H1 (cell line): ENCODE measurements around the gene RGL3. TPM values are rescaled to one million over a fixed set of nuclear protein-coding genes. Genes with fewer than 3 reads are reported as not detected.
"Not testable (repeated sequence)": the region's sequence is repeated elsewhere in the genome, so short reads cannot be mapped to it uniquely, and the experiment has no call there.

Source experiments
- CTCF ChIA-PET: fragments of 300-600 bp; sonication (Branson Sonifier 250); formaldehyde crosslinking; loops from one replicate; lab custom pipeline; 2021; ENCODE audit not compliant: partially characterized antibody; lab: Charles Lee
- POLR2A ChIA-PET: fragments of 300-600 bp; sonication (Branson Sonifier 250); formaldehyde crosslinking; loops from one replicate; lab custom pipeline; 2021; ENCODE audit warnings: inconsistent platforms; ENCODE audit not compliant: partially characterized antibody; lab: Charles Lee
- DNase-seq, 2 experiments: peaks; one replicate each; pipeline versions ENCODE4 v3.0.0 to v3.0.0-alpha.2; 2010 to 2022; ENCODE audit warnings: low spot score in 2 of 2, low read depth in 1 of 2, mixed read lengths in 1 of 2
- FAIRE-seq: peaks from 2 replicates; lab custom pipeline; 2011; peaks lifted over from hg19 to GRCh38; lab: Jason Lieb, UNC
- H2AFZ ChIP-seq: 2 replicates; pipeline ENCODE4 v1.8.1; 2012; ENCODE audit warnings: low read length, inconsistent platforms
- H2AK5ac ChIP-seq: 2 replicates; pipeline ENCODE4 v1.6.1; 2013; ENCODE audit warnings: low read depth, low read length
- H2BK120ac ChIP-seq: replicated peaks from 2 replicates; pipeline ENCODE3; 2013; ENCODE audit warnings: low read depth, low read length, inconsistent platforms
- H2BK12ac ChIP-seq: 2 replicates; pipeline ENCODE4 v1.6.1; 2013; ENCODE audit warnings: low read depth, low read length
- H2BK15ac ChIP-seq: 2 replicates; pipeline ENCODE4 v1.6.1; 2013; ENCODE audit warnings: low read length
- H2BK20ac ChIP-seq: 2 replicates; pipeline ENCODE4 v1.6.1; 2013; ENCODE audit warnings: low read length
- H2BK5ac ChIP-seq: 2 replicates; pipeline ENCODE4 v1.6.1; 2013; ENCODE audit warnings: low read depth, low read length
- H3K14ac ChIP-seq: 2 replicates; pipeline ENCODE4 v1.6.1; 2013; ENCODE audit warnings: inconsistent platforms; ENCODE audit not compliant: insufficient read length
- H3K18ac ChIP-seq: 2 replicates; pipeline ENCODE4 v1.6.1; 2013; ENCODE audit warnings: low read length; ENCODE audit errors: extremely low read depth
- H3K23ac ChIP-seq: 2 replicates; pipeline ENCODE4 v1.6.1; 2013; ENCODE audit warnings: inconsistent platforms; ENCODE audit not compliant: insufficient read length
- H3K23me2 ChIP-seq: 2 replicates; pipeline ENCODE4 v1.6.1; 2013; ENCODE audit warnings: low read depth, low read length
- H3K27ac ChIP-seq: 2 replicates; pipeline ENCODE4 v1.6.1; 2011; ENCODE audit warnings: low read depth, low read length, inconsistent platforms
- H3K27me3 ChIP-seq, 4 experiments: replicated peaks in 1 of 4; 1 replicate in 1 of 4; 2 replicates in 3 of 4; pipeline versions ENCODE4 v1.6.1 to v1.8.1; 2011 to 2013; ENCODE audit warnings: low read length in 3 of 4, mild to moderate bottlenecking in 3 of 4, inconsistent platforms in 2 of 4, mixed read lengths in 2 of 4, moderate library complexity in 1 of 4; ENCODE audit not compliant: control insufficient read depth in 3 of 4, insufficient read depth in 3 of 4; ENCODE audit errors: extremely low read depth in 1 of 4
- H3K36me3 ChIP-seq, 4 experiments: 2 replicates each; pipeline versions ENCODE4 v1.6.1 to v1.8.1; 2011 to 2013; ENCODE audit warnings: mild to moderate bottlenecking in 4 of 4, low read length in 3 of 4, moderate library complexity in 2 of 4, control low read depth in 1 of 4, inconsistent platforms in 1 of 4; ENCODE audit not compliant: insufficient read depth in 4 of 4, control insufficient read depth in 2 of 4
- H3K4ac ChIP-seq: replicated peaks from 2 replicates; pipeline ENCODE3; 2013; ENCODE audit warnings: low read length, low read depth, mixed read lengths, inconsistent platforms; ENCODE audit not compliant: insufficient read length
- H3K4me1 ChIP-seq, 4 experiments: replicated peaks in 1 of 4; 1 replicate in 1 of 4; 2 replicates in 3 of 4; pipeline versions ENCODE4 v1.6.1 to v1.8.1; 2011 to 2013; ENCODE audit warnings: low read length in 3 of 4, inconsistent platforms in 2 of 4, mixed read lengths in 1 of 4; ENCODE audit not compliant: insufficient read depth in 4 of 4, control insufficient read depth in 3 of 4
- H3K4me2 ChIP-seq, 2 experiments: 2 replicates each; pipeline versions ENCODE4 v1.6.1 to v1.8.1; 2011 to 2013; ENCODE audit warnings: low read depth in 2 of 2, low read length in 2 of 2, control low read depth in 1 of 2, inconsistent platforms in 1 of 2, mild to moderate bottlenecking in 1 of 2; ENCODE audit not compliant: insufficient read depth in 1 of 2
- H3K4me3 ChIP-seq, 4 experiments: fragments of 200-600, 300-600 bp in 1 of 4; sonication (generic), shearing (Covaris generic), sonication (Bioruptor Twin) in 1 of 4; 2 replicates each; pipeline versions ENCODE4 v1.5.1 to v1.8.1; 2011 to 2016; ENCODE audit warnings: low read length in 4 of 4, low read depth in 3 of 4, control low read depth in 2 of 4, inconsistent platforms in 2 of 4, mild to moderate bottlenecking in 2 of 4, mixed read lengths in 1 of 4, moderate library complexity in 1 of 4; ENCODE audit not compliant: insufficient read depth in 2 of 4; ENCODE audit errors: extremely low read depth in 1 of 4
- H3K56ac ChIP-seq: replicated peaks from 2 replicates; pipeline ENCODE3; 2013; ENCODE audit warnings: low read depth, mild to moderate bottlenecking, mixed read lengths, low read length, inconsistent platforms; ENCODE audit not compliant: insufficient read length
- H3K79me1 ChIP-seq: 2 replicates; pipeline ENCODE4 v1.6.1; 2013; ENCODE audit warnings: low read depth, low read length, control low read depth
- H3K79me2 ChIP-seq, 2 experiments: 2 replicates each; pipeline versions ENCODE4 v1.6.1 to v1.8.1; 2012 to 2013; ENCODE audit warnings: low read length in 2 of 2, mild to moderate bottlenecking in 2 of 2, inconsistent platforms in 1 of 2; ENCODE audit not compliant: insufficient read depth in 2 of 2, control insufficient read depth in 1 of 2
- H3K9ac ChIP-seq, 4 experiments: replicated peaks in 1 of 4; 1 replicate in 1 of 4; 2 replicates in 3 of 4; pipeline versions ENCODE4 v1.6.1 to v1.8.1; 2011 to 2013; ENCODE audit warnings: low read depth in 3 of 4, low read length in 3 of 4, control low read depth in 2 of 4, mild to moderate bottlenecking in 2 of 4, moderate library complexity in 2 of 4, inconsistent platforms in 1 of 4; ENCODE audit errors: extremely low read depth in 1 of 4
- H3K9me3 ChIP-seq, 2 experiments: 2 replicates each; pipeline versions ENCODE4 v1.6.1 to v1.8.1; 2012 to 2013; ENCODE audit warnings: mild to moderate bottlenecking in 2 of 2, moderate library complexity in 2 of 2, control low read depth in 1 of 2, inconsistent platforms in 1 of 2, low read depth in 1 of 2, low read length in 1 of 2, mixed read lengths in 1 of 2; ENCODE audit not compliant: insufficient read depth in 2 of 2
- H4K20me1 ChIP-seq, 2 experiments: replicated peaks in 1 of 2; 2 replicates each; pipeline versions ENCODE3 to v1.8.1; 2011 to 2013; ENCODE audit warnings: inconsistent platforms in 2 of 2, low read length in 2 of 2, mild to moderate bottlenecking in 1 of 2; ENCODE audit not compliant: insufficient read depth in 2 of 2, control insufficient read depth in 1 of 2
- H4K5ac ChIP-seq: 2 replicates; pipeline ENCODE4 v1.6.1; 2013; ENCODE audit warnings: low read length, low read depth, mixed read lengths, inconsistent platforms; ENCODE audit not compliant: insufficient read length
- H4K8ac ChIP-seq: 2 replicates; pipeline ENCODE4 v1.8.0; 2013; ENCODE audit warnings: mild to moderate bottlenecking, moderate library complexity, low read length, inconsistent platforms; ENCODE audit not compliant: insufficient read depth; ENCODE audit errors: extremely low read depth
- H4K91ac ChIP-seq: replicated peaks from 2 replicates; pipeline ENCODE3; 2013; ENCODE audit warnings: low read length, mixed read lengths, inconsistent platforms; ENCODE audit not compliant: insufficient read length
- WGBS, 2 experiments: shearing (Covaris generic) in 1 of 2; methylation state at CpG; one replicate each; pipeline versions ENCODE4 v1.1.6 to v1.1.7; 2013 to 2015; ENCODE audit warnings: low lambda C conversion rate in 2 of 2, mixed read lengths in 2 of 2, inconsistent platforms in 1 of 2, low coverage in 1 of 2, missing lambda C conversion rate in 1 of 2; ENCODE audit not compliant: insufficient replicate concordance in 2 of 2, insufficient coverage in 1 of 2, insufficient read length in 1 of 2; ENCODE audit errors: extremely low coverage in 1 of 2, missing lambda C conversion rate in 1 of 2; 5-methylcytosine and 5-hydroxymethylcytosine counted together
- polyA plus RNA-seq, 7 experiments: library from polyadenylated mRNA; depleted of rRNA in 3 of 7; stranded (reverse) in 5 of 7; unstranded in 2 of 7; fragments of >200 nt in 5 of 7; fragments of 200-250 nt in 2 of 7; gene quantifications; 1 replicate in 5 of 7; 2 replicates in 1 of 7; 4 replicates in 1 of 7; pipeline versions ENCODE4 v1.2.1 to v1.2.3, GENCODE V29; 2011 to 2013; ENCODE audit warnings: missing spikeins in 2 of 7, mixed read lengths in 2 of 7
- total RNA-seq: library from RNA; stranded (reverse); fragmentation: NEBNext Ultra II Directional; extraction: Animal tissue kit (Norgen Biotek cat#: 25700); gene quantifications from 2 replicates; pipeline ENCODE4 v1.2.1, GENCODE V29; 2021

Gene RGL3
- total and polyA plus RNA-seq, 2 of the 8 experiments (the other 6 are each of a cell fraction or from before 2014, with no cell fraction given) = 36.9 to 40.9 TPM

DNA sequence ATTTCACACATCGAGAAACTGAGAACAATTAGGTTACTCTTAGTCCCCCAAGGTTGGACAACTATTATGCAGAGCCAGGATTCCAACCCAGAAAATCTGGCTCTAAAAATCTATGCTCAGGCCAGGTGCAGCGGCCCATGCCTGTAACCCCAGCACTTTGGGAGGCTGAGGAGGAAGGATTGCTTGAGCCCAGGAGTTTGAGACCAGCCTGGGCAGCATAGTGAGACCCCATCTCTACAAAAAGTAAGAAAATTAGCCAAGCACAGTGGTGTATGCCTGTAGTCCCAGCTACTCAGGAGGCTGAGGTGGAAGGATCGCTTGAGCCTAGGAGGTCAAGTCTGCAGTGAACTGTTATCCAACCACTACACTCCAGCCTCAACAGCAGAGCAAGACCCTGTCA is 14.4 kb upstream of the RGL3 start:
- H2BK5ac ChIP-seq, H2AK5ac ChIP-seq, H3K27ac ChIP-seq, H2BK20ac ChIP-seq, H2BK12ac ChIP-seq, H3K23me2 ChIP-seq, H4K20me1 ChIP-seq, H3K56ac ChIP-seq, H2BK120ac ChIP-seq, H2BK15ac ChIP-seq, H3K9ac ChIP-seq, H3K79me1 ChIP-seq, H4K5ac ChIP-seq, H4K91ac ChIP-seq, H3K4me2 ChIP-seq, POLR2A ChIA-PET, H3K14ac ChIP-seq, H2AFZ ChIP-seq, H3K4ac ChIP-seq, FAIRE-seq, H3K27me3 ChIP-seq, H3K23ac ChIP-seq, H3K4me3 ChIP-seq, H4K8ac ChIP-seq, H3K9me3 ChIP-seq, H3K18ac ChIP-seq, DNase-seq: not testable (repeated sequence)
- H3K36me3 ChIP-seq = peaks cover 9 to 16% (median 12%) of the 10 kb centered on the region in 4 experiments; a peak in 7 of 8 replicates
- peaks cover 0 to 16% of the 10 kb centered on the region in 2 experiments; a peak in 2 of 4 replicates for H3K79me2 ChIP-seq
- peaks cover 0 to 13% (median 7%) of the 10 kb centered on the region in 4 experiments; a peak in 5 of 7 replicates for H3K4me1 ChIP-seq
- 88% methylated on average over 3 of the region's 3 CpGs; no CpG with 5 or more reads in 1 of the 2 experiments for WGBS, 2 experiments
- CTCF ChIA-PET = interaction anchor here (0.8 to 13.0 kb wide), 4 partner anchors 12 to 54 kb away, joined by 3 to 192 read pairs (median 8); partner anchors contain the start of genes EPOR and SWSAP1
